Activated naive CD4-positive, alpha-beta T cell treated with anti-CD3 and anti-CD28 coated beads for 36 hours (primary cell): ENCODE measurements around the gene CLPTM1L. TPM values are rescaled to one million over a fixed set of nuclear protein-coding genes. Genes with fewer than 3 reads are reported as not detected.
"Not testable (repeated sequence)": the region's sequence is repeated elsewhere in the genome, so short reads cannot be mapped to it uniquely, and the experiment has no call there.

Experiments used
- CTCF ChIA-PET: fragments of 350-600 bp; sonication (Branson Sonifier 250); formaldehyde crosslinking; loops from one replicate; lab custom pipeline; 2021; ENCODE audit warnings: antibody characterized with exemption; lab: Charles Lee
- DNase-seq: peaks from one replicate; pipeline ENCODE4 v3.0.0-alpha.2; 2020
- H3K27ac Mint-ChIP-seq: one replicate; pipeline ENCODE4 v1.8.0; 2021; ENCODE audit warnings: mild to moderate bottlenecking, mixed read lengths
- H3K27me3 Mint-ChIP-seq: one replicate; pipeline ENCODE4 v1.8.0; 2021; ENCODE audit warnings: low read depth, mixed read lengths
- H3K36me3 Mint-ChIP-seq: one replicate; pipeline ENCODE4 v1.8.0; 2021; ENCODE audit warnings: low read depth, mixed read lengths
- H3K4me1 Mint-ChIP-seq: one replicate; pipeline ENCODE4 v1.8.0; 2021; ENCODE audit warnings: low read depth, mixed read lengths
- H3K4me3 Mint-ChIP-seq: one replicate; pipeline ENCODE4 v1.8.0; 2021; ENCODE audit warnings: mild to moderate bottlenecking, moderate library complexity, mixed read lengths
- H3K9me3 Mint-ChIP-seq: one replicate; pipeline ENCODE4 v1.8.0; 2021; ENCODE audit warnings: mixed read lengths
- intact Hi-C: fragments of 100-400 bp; cut with micrococcal nuclease; formaldehyde crosslinking; loops from one replicate; pipeline ENCODE4 v1.15.1; 2023
- microRNA-seq: library from miRNA; unstranded; fragments of <30 nt; microRNA quantifications from one replicate; pipeline ENCODE4 v1.2.0, GENCODE V29; 2022; ENCODE audit warnings: borderline microRNAs expressed, borderline replicate concordance
- total RNA-seq, 2 experiments: library from RNA; stranded (reverse); gene quantifications; one replicate each; pipeline ENCODE4 v1.2.3, GENCODE V29; 2021

Gene CLPTM1L
- total RNA-seq, 2 experiments from 2014 or later: 48.0 to 48.5 TPM

GRCh38 chr5:1276930-1277329, 68.0 kb downstream of the CLPTM1L start:
- no peak for DNase-seq
- intact Hi-C loops: no loop called here
- H3K4me1 Mint-ChIP-seq: peaks cover 2% of the 10 kb centered on the region
- H3K4me3 Mint-ChIP-seq: no peak overlapping the region
- no peaks in the 10 kb centered on the region for H3K9me3 Mint-ChIP-seq
- CTCF ChIA-PET: no interaction called here
- no peaks in the 10 kb centered on the region for H3K27me3 Mint-ChIP-seq
- H3K36me3 Mint-ChIP-seq: peaks cover 15% of the 10 kb centered on the region
- H3K27ac Mint-ChIP-seq: no peak overlapping the region

- DNase-seq, H3K4me3 Mint-ChIP-seq, H3K9me3 Mint-ChIP-seq, CTCF ChIA-PET, H3K27ac Mint-ChIP-seq, H3K4me1 Mint-ChIP-seq, H3K27me3 Mint-ChIP-seq, intact Hi-C loops: not testable (repeated sequence)
- peaks cover 16% of the 10 kb centered on the region for H3K36me3 Mint-ChIP-seq
Observed at GRCh38 chr5:1275397-1276391, 69.2 kb downstream of the CLPTM1L start.

- no peak overlapping the region for H3K4me3 Mint-ChIP-seq
- intact Hi-C loops: no loop called here
- H3K27me3 Mint-ChIP-seq: no peaks in the 10 kb centered on the region
- H3K4me1 Mint-ChIP-seq: peaks cover 5% of the 10 kb centered on the region
- DNase-seq: no peak
- H3K36me3 Mint-ChIP-seq: peaks cover 18% of the 10 kb centered on the region
- CTCF ChIA-PET: no interaction called here
- no peaks in the 10 kb centered on the region for H3K9me3 Mint-ChIP-seq
- no peak overlapping the region for H3K27ac Mint-ChIP-seq
Observed at GRCh38 chr5:1274471-1274870, 70.4 kb downstream of the CLPTM1L start.

GRCh38 chr5:1273745-1274144, 71.2 kb downstream of the CLPTM1L start:
- Mint-ChIP-seq H3K27me3 (no peaks in the 10 kb centered on the region), H3K4me1 (peaks cover 11% of the 10 kb centered on the region), H3K27ac (no peak overlapping the region), H3K9me3 (no peaks in the 10 kb centered on the region), H3K4me3 (no peak overlapping the region), H3K36me3 (peaks cover 18% of the 10 kb centered on the region)
- CTCF ChIA-PET: no interaction called here
- intact Hi-C loops: no loop called here
- no peak for DNase-seq

- CTCF ChIA-PET: interaction anchor here (0.6 kb wide), 1 partner anchor 13 kb away, joined by 4 read pairs; no protein-coding TSS in a partner anchor
- no peak overlapping the region for H3K27ac Mint-ChIP-seq
- DNase-seq: no peak
- no peak overlapping the region for H3K4me3 Mint-ChIP-seq
- peaks cover 15% of the 10 kb centered on the region for H3K36me3 Mint-ChIP-seq
- no peaks in the 10 kb centered on the region for H3K9me3 Mint-ChIP-seq
- H3K27me3 Mint-ChIP-seq: no peaks in the 10 kb centered on the region
- intact Hi-C loops: no loop called here
- H3K4me1 Mint-ChIP-seq: peaks cover 16% of the 10 kb centered on the region
Observed at GRCh38 chr5:1272201-1272600, 72.7 kb downstream of the CLPTM1L start.

- Mint-ChIP-seq H3K4me3 (no peak overlapping the region), H3K27ac (no peak overlapping the region), H3K36me3 (peaks cover 19% of the 10 kb centered on the region), H3K27me3 (no peaks in the 10 kb centered on the region), H3K9me3 (no peaks in the 10 kb centered on the region), H3K4me1 (peaks cover 16% of the 10 kb centered on the region)
- DNase-seq: no peak
- intact Hi-C loops: no loop called here
- CTCF ChIA-PET: no interaction called here
Observed at GRCh38 chr5:1270933-1271914, 73.7 kb downstream of the CLPTM1L start.

- peaks cover 16% of the 10 kb centered on the region for H3K4me1 Mint-ChIP-seq
- DNase-seq: no peak
- peaks cover 19% of the 10 kb centered on the region for H3K36me3 Mint-ChIP-seq
- no peaks in the 10 kb centered on the region for H3K9me3 Mint-ChIP-seq
- CTCF ChIA-PET: no interaction called here
- intact Hi-C loops: no loop called here
- no peak overlapping the region for H3K27ac Mint-ChIP-seq
- H3K4me3 Mint-ChIP-seq: no peak overlapping the region
- no peaks in the 10 kb centered on the region for H3K27me3 Mint-ChIP-seq
Observed at GRCh38 chr5:1270426-1270825, 74.5 kb downstream of the CLPTM1L start.

GRCh38 chr5:1268666-1269065, 76.2 kb downstream of the CLPTM1L start:
- Mint-ChIP-seq H3K36me3 (peaks cover 17% of the 10 kb centered on the region), H3K9me3 (no peaks in the 10 kb centered on the region), H3K27me3 (no peaks in the 10 kb centered on the region), H3K4me1 (peaks cover 14% of the 10 kb centered on the region), H3K27ac (no peak overlapping the region), H3K4me3 (no peak overlapping the region)
- DNase-seq: peak; percentile 56
- intact Hi-C loops: no loop called here
- CTCF ChIA-PET: no interaction called here

GRCh38 chr5:1268056-1268455, 76.8 kb downstream of the CLPTM1L start:
- peaks cover 14% of the 10 kb centered on the region for H3K4me1 Mint-ChIP-seq
- DNase-seq: no peak
- CTCF ChIA-PET: interaction anchor here (0.6 kb wide), 1 partner anchor 85 kb away, joined by 3 read pairs; no protein-coding TSS in a partner anchor
- H3K36me3 Mint-ChIP-seq: peaks cover 17% of the 10 kb centered on the region
- no peaks in the 10 kb centered on the region for H3K9me3 Mint-ChIP-seq
- no peak overlapping the region for H3K27ac Mint-ChIP-seq
- H3K4me3 Mint-ChIP-seq: no peak overlapping the region
- intact Hi-C loops: no loop called here
- no peaks in the 10 kb centered on the region for H3K27me3 Mint-ChIP-seq

Small RNA genes lying within 50 kb of the gene (microRNA-seq; reads per million reads assigned to microRNA genes)
- not detected for gene MIR4457

Other genes starting within 250 kb of the CLPTM1L start
- 10 to 100 TPM; 12.6 to 13.6 TPM for gene SLC12A7, start 233.0 kb downstream of the CLPTM1L start, total RNA-seq
- not detected for gene SLC6A19, start 143.5 kb downstream of the CLPTM1L start, total RNA-seq
- not detected for gene SLC6A18, start 119.7 kb downstream of the CLPTM1L start, total RNA-seq
- 10 to 100 TPM; 10.1 to 13.1 TPM for gene TERT, start 50.0 kb downstream of the CLPTM1L start, total RNA-seq
- gene SLC6A3, start 100.3 kb upstream of the CLPTM1L start, total RNA-seq: not detected
- 10 to 100 TPM; 31.2 to 34.1 TPM for gene LPCAT1, start 178.9 kb upstream of the CLPTM1L start, total RNA-seq